ENCODE measurements around the gene TENT4B.
A peak's percentile ranks its signal among the peaks of the same experiment; 100 is the strongest.
"Not testable (repeated sequence)": the region's sequence is repeated elsewhere in the genome, so short reads cannot be mapped to it uniquely, and the experiment has no call there.

Gene TENT4B

GRCh38 chr16:50238868-50239301 is 85.8 kb downstream of the TENT4B start:
- no peak for DNase-seq

GRCh38 chr16:50243024-50243423 is 89.9 kb downstream of the TENT4B start:
- DNase-seq, result not testable (repeated sequence)

GRCh38 chr16:50244140-50244503 is 91.0 kb downstream of the TENT4B start:
- DNase-seq, result no peak

GRCh38 chr16:50244504-50245416 is 91.7 kb downstream of the TENT4B start:
- no peak for DNase-seq

- no peak for DNase-seq
These were observed 92.6 kb downstream of the TENT4B start for GRCh38 chr16:50245417-50246298.

- DNase-seq, result no peak
These were observed 93.4 kb downstream of the TENT4B start for GRCh38 chr16:50246299-50247122.

- DNase-seq, result no peak
These were observed 94.2 kb downstream of the TENT4B start for GRCh38 chr16:50247123-50247905.

- DNase-seq, result no peak
These were observed 95.0 kb downstream of the TENT4B start for GRCh38 chr16:50247906-50248608.

- DNase-seq, result no peak
These were observed 95.7 kb downstream of the TENT4B start for GRCh38 chr16:50248845-50249244.

- DNase-seq, result no peak
These were observed 98.4 kb downstream of the TENT4B start for GRCh38 chr16:50251375-50252081.

GRCh38 chr16:50252082-50252611 is 99.0 kb downstream of the TENT4B start:
- DNase-seq, result no peak

GRCh38 chr16:50252874-50253513 is 99.9 kb downstream of the TENT4B start:
- DNase-seq, result no peak

- no peak for DNase-seq
These were observed 100.4 kb downstream of the TENT4B start for GRCh38 chr16:50253514-50253910.

- DNase-seq, result no peak
These were observed 101.0 kb downstream of the TENT4B start for GRCh38 chr16:50254072-50254471.

- no peak for DNase-seq
These were observed 102.4 kb downstream of the TENT4B start for GRCh38 chr16:50255538-50255937.

- no peak for DNase-seq
These were observed 103.5 kb downstream of the TENT4B start for GRCh38 chr16:50256604-50257003.

- DNase-seq, result no peak
These were observed 104.8 kb downstream of the TENT4B start for GRCh38 chr16:50257876-50258275.

- peak; percentile 24 for DNase-seq
These were observed 106.5 kb downstream of the TENT4B start for GRCh38 chr16:50259334-50260205.

Measured in NCI-H1694 (cell line).